ENCODE measurements around the gene TBC1D3B.
A peak's percentile ranks its signal among the peaks of the same experiment; 100 is the strongest.
"Not testable (repeated sequence)": the region's sequence is repeated elsewhere in the genome, so short reads cannot be mapped to it uniquely, and the experiment has no call there.

TBC1D3B gene

GRCh38 chr17:36193216-36193775 is 16.9 kb upstream of the TBC1D3B start:
- ATAC-seq (ENCODE audit: low read depth), result no peak
- no peak overlapping the region for H3K4me3 Mint-ChIP-seq
- no peak for DNase-seq (ENCODE audit: low spot score in 2 of 2)
- H3K4me1 Mint-ChIP-seq, result peaks cover 20% of the 10 kb centered on the region
- no peaks in the 10 kb centered on the region for H3K36me3 Mint-ChIP-seq
- H3K9me3 Mint-ChIP-seq, result no peaks in the 10 kb centered on the region
- H3K27me3 Mint-ChIP-seq, result peaks cover 18% of the 10 kb centered on the region
- H3K27ac Mint-ChIP-seq, result no peak overlapping the region

- not testable (repeated sequence) for ATAC-seq (ENCODE audit: low read depth); H3K4me3 Mint-ChIP-seq
Measured at GRCh38 chr17:36190549-36191330, 14.3 kb upstream of the TBC1D3B start.

GRCh38 chr17:36189993-36190392 is 13.6 kb upstream of the TBC1D3B start:
- not testable (repeated sequence) for H3K9me3 Mint-ChIP-seq; H3K4me3 Mint-ChIP-seq; DNase-seq (ENCODE audit: low spot score in 2 of 2); H3K36me3 Mint-ChIP-seq; ATAC-seq (ENCODE audit: low read depth); H3K27ac Mint-ChIP-seq; H3K4me1 Mint-ChIP-seq
- H3K27me3 Mint-ChIP-seq, result peaks cover 18% of the 10 kb centered on the region

More at GRCh38 chr17:36190549-36191330, 14.3 kb upstream of the TBC1D3B start:
- not testable (repeated sequence) for H3K4me1 Mint-ChIP-seq; H3K9me3 Mint-ChIP-seq; H3K27ac Mint-ChIP-seq; DNase-seq (ENCODE audit: low spot score in 2 of 2); H3K36me3 Mint-ChIP-seq
- H3K27me3 Mint-ChIP-seq, result peaks cover 21% of the 10 kb centered on the region

GRCh38 chr17:36188891-36189306 is 12.5 kb upstream of the TBC1D3B start:
- peak; percentile 81 for ATAC-seq (ENCODE audit: low read depth)
- H3K9me3 Mint-ChIP-seq, result no peaks in the 10 kb centered on the region
- H3K27me3 Mint-ChIP-seq, result peaks cover 16% of the 10 kb centered on the region
- no peaks in the 10 kb centered on the region for H3K36me3 Mint-ChIP-seq
- no peak for DNase-seq (ENCODE audit: low spot score in 2 of 2)
- H3K27ac Mint-ChIP-seq, result no peak overlapping the region
- peaks cover 8% of the 10 kb centered on the region for H3K4me1 Mint-ChIP-seq
- no peak overlapping the region for H3K4me3 Mint-ChIP-seq

DNA sequence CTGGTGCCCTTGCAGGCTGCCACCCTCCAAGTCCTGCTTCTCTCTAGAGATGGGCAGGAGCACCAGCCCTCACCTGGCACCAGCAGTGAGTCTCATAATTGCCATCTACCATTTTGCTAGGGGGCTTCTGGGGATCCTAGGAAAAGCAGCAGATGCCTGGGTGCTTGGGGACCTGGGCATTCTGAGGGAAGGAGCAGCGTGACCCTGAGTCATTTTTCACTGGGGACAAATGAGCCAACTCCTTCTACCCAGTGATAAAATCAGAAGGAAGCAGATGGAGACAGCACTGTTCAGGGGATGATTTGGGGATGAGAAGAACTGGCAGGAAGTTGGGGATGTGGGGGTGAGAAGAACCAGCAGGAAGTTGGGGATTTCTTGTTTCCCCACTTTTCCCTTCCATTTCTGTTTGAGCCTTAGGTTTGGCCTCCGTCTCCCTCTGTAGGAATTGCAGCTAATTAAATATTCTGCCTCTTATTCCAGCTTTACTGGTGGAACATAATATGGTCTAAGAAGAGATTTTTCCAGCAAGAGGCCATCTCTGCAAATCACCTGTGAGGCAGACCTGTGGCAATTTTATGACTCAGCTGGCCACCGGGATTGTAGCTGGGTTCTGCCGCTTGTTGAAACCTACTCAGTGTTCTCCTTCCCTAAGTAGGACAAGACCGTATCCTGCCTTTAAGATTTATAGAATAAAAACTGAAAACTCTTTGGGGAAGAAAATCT is 11.7 kb upstream of the TBC1D3B start:
- H3K9me3 Mint-ChIP-seq; H3K27ac Mint-ChIP-seq; H3K36me3 Mint-ChIP-seq; DNase-seq (ENCODE audit: low spot score in 2 of 2); H3K4me3 Mint-ChIP-seq; H3K4me1 Mint-ChIP-seq; ATAC-seq (ENCODE audit: low read depth): not testable (repeated sequence)
- H3K27me3 Mint-ChIP-seq, result peaks cover 16% of the 10 kb centered on the region

- H3K36me3 Mint-ChIP-seq; H3K27ac Mint-ChIP-seq; ATAC-seq (ENCODE audit: low read depth); H3K4me1 Mint-ChIP-seq; H3K4me3 Mint-ChIP-seq; H3K9me3 Mint-ChIP-seq; DNase-seq (ENCODE audit: low spot score in 2 of 2): not testable (repeated sequence)
- peaks cover 22% of the 10 kb centered on the region for H3K27me3 Mint-ChIP-seq
Measured at GRCh38 chr17:36186810-36187763, 10.7 kb upstream of the TBC1D3B start.

GRCh38 chr17:36185416-36185815 is 9.0 kb upstream of the TBC1D3B start:
- Mint-ChIP-seq H3K4me3 (no peak overlapping the region), H3K9me3 (no peaks in the 10 kb centered on the region), H3K27me3 (peaks cover 29% of the 10 kb centered on the region), H3K27ac (no peak overlapping the region), H3K36me3 (no peaks in the 10 kb centered on the region), H3K4me1 (peaks cover 8% of the 10 kb centered on the region)
- DNase-seq (ENCODE audit: low spot score in 2 of 2), result no peak
- ATAC-seq (ENCODE audit: low read depth), result no peak

GRCh38 chr17:36184023-36184765 is 7.8 kb upstream of the TBC1D3B start:
- no peaks in the 10 kb centered on the region for H3K9me3 Mint-ChIP-seq

DNA sequence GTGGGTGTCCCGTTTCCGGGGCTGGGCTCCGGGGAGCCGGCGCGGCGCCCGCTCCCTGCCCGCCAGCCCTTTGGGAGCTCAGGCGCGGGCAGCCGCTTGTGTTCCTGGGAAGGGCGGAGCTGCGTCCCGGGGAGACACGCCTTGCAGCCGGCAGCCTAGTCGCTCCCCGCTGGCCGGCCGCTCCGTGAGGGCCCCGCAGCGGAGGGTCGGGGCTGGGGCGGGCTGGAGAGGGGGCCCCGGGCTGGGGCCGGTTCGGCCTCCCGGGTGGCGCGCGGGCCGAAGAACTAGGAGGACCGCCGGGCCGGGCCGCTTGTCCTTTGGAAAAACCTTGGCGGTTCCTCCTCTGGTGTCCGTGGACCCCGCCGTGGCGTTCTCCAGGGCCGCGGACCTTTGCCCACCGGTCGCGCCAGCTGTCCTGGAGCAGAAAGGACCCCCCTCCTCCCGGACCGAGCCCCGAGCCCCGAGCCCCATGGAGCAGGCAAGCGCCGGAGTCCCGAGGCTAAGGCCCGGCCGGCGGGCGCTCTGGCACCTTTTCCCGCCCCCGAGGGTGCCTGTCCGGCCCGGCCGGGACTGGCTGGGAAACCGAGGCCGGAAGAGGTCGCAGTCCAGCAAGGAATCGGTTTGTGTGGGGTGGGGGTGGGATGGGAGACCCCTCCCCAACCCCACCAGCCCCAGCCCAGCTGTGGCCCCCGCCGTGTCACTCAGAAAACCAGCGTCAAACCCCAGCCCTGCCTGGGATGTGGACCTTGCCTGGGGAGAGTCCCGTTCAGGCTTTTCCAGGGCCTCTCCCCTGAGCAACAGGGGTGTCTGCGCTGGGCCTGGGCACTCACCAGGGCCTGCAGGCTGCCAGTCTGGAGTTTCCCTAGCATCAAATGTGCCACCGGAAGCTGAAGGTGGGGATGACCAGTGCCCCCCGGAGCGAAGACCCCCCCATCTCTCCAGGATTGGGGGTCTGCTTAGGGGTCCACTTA is 6.8 kb upstream of the TBC1D3B start:
- no peaks in the 10 kb centered on the region for H3K9me3 Mint-ChIP-seq
- DNase-seq (ENCODE audit: low spot score in 2 of 2) (no peak), ATAC-seq (ENCODE audit: low read depth) (no peak)
- no peaks in the 10 kb centered on the region for H3K4me1 Mint-ChIP-seq
- H3K4me3 Mint-ChIP-seq, result no peak overlapping the region
- peaks cover 30% of the 10 kb centered on the region for H3K27me3 Mint-ChIP-seq
- no peak overlapping the region for H3K27ac Mint-ChIP-seq
- no peaks in the 10 kb centered on the region for H3K36me3 Mint-ChIP-seq

More at GRCh38 chr17:36184023-36184765, 7.8 kb upstream of the TBC1D3B start:
- Mint-ChIP-seq H3K36me3 (no peaks in the 10 kb centered on the region), H3K27ac (no peak overlapping the region), H3K4me1 (peaks cover 6% of the 10 kb centered on the region), H3K27me3 (peaks cover 30% of the 10 kb centered on the region), H3K4me3 (no peak overlapping the region)
- no peak for DNase-seq (ENCODE audit: low spot score in 2 of 2)
- no peak for ATAC-seq (ENCODE audit: low read depth)

DNA sequence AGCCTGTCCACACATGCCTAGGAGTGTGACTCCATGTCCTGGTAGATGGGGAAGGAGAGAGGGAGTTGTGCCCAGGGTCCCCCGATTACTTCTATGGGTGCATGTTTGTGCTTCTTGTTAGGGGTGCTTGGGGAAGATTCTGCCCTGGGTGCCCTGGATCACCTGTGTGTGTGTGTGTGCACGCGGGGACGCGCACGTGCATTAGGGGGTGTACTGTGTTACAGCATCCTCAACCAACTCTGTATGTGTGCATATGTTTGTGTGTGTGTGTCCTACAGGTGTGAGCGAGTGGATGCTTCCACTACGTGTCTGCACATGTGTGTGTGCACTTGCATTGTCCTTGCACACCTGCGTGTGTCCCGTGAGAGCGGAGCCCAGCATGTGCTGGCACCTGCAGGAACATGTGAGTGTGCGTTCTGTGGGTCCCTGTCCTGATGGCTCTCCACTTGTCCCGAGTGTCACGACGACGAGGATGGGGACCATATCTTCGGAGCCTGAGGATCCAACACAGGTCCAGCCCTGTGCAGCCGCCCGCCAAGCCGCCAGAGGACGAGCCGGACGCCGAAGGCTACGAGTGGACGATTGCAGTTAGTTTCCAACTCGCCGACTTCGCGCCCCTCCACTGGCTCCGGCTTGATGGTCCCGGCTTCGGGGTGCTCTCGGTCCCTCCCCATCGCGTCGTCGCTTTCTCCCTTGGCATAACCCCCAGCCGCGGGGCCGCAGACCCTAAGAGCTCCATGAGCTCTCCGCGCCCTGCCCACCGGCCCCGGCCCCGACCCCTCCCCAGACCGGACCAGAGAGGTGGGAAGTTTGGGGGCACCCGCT is 6.0 kb upstream of the TBC1D3B start:
- no peak overlapping the region for H3K27ac Mint-ChIP-seq
- H3K4me3 Mint-ChIP-seq, result no peak overlapping the region
- H3K9me3 Mint-ChIP-seq, result no peaks in the 10 kb centered on the region
- no peaks in the 10 kb centered on the region for H3K36me3 Mint-ChIP-seq
- DNase-seq (ENCODE audit: low spot score in 2 of 2) (no peak), ATAC-seq (ENCODE audit: low read depth) (no peak)
- H3K27me3 Mint-ChIP-seq, result peaks cover 25% of the 10 kb centered on the region
- no peaks in the 10 kb centered on the region for H3K4me1 Mint-ChIP-seq

GRCh38 chr17:36181446-36182175 is 5.2 kb upstream of the TBC1D3B start:
- not testable (repeated sequence) for H3K36me3 Mint-ChIP-seq; ATAC-seq (ENCODE audit: low read depth)

More at GRCh38 chr17:36181446-36182175, 5.2 kb upstream of the TBC1D3B start:
- peaks cover 25% of the 10 kb centered on the region for H3K27me3 Mint-ChIP-seq
- DNase-seq (ENCODE audit: low spot score in 2 of 2); H3K9me3 Mint-ChIP-seq; H3K4me1 Mint-ChIP-seq; H3K4me3 Mint-ChIP-seq; H3K27ac Mint-ChIP-seq: not testable (repeated sequence)
